GM10248 (cell line): ENCODE results near the gene MTARC2.

Experiments
- CTCF ChIA-PET: fragments of 300-600 bp; sonication (Branson Sonifier 250); formaldehyde crosslinking; extraction: SDS; loops from one replicate; lab custom pipeline; 2021; ENCODE audit warnings: antibody characterized with exemption; lab: Yijun Ruan, JAX
- POLR2A ChIA-PET: fragments of 350-650 bp; sonication (Branson Sonifier 250); formaldehyde crosslinking; extraction: SDS; loops from one replicate; lab custom pipeline; 2020; ENCODE audit warnings: antibody characterized with exemption; lab: Yijun Ruan, JAX
- DNase-seq: peaks from one replicate; pipeline ENCODE4 v3.0.0; 2012; ENCODE audit errors: extremely low spot score
- CTCF ChIP-seq: IDR thresholded peaks from 2 replicates; pipeline ENCODE4 v1.5.1; 2012; ENCODE audit warnings: mild to moderate bottlenecking, low read depth; ENCODE audit errors: extremely low read depth, missing control alignments, control extremely low read depth

Gene MTARC2

GRCh38 chr1:220761688-220762427 is 13.7 kb downstream of the MTARC2 start:
- POLR2A ChIA-PET, result no interaction called here
- CTCF ChIA-PET, result interaction anchor here (1.2 to 5.5 kb wide), 4 partner anchors 8 to 49 kb away, joined by 3 to 48 read pairs (median 12); no protein-coding TSS in a partner anchor
- TF ChIP-seq CTCF, result no peak
- no peak for DNase-seq

GRCh38 chr1:220764757-220765156 is 16.6 kb downstream of the MTARC2 start:
- DNase-seq, result no peak
- no peak for TF ChIP-seq CTCF
- ChIA-PET POLR2A (no interaction called here), CTCF (interaction anchor here (5.5 kb wide), 1 partner anchor 11 kb away, joined by 48 read pairs; no protein-coding TSS in a partner anchor)

GRCh38 chr1:220767312-220768125 is 19.4 kb downstream of the MTARC2 start:
- no peak for DNase-seq
- POLR2A ChIA-PET, result no interaction called here
- CTCF ChIA-PET, result interaction anchor here (1.3 kb wide), 1 partner anchor 9 kb away, joined by 7 read pairs; no protein-coding TSS in a partner anchor
- no peak for TF ChIP-seq CTCF

- ChIA-PET CTCF (interaction anchor here (0.9 to 1.3 kb wide), 2 partner anchors 8 to 12 kb away, joined by 3 to 7 read pairs; no protein-coding TSS in a partner anchor), POLR2A (no interaction called here)
- no peak for DNase-seq
- no peak for TF ChIP-seq CTCF
Measured at GRCh38 chr1:220768126-220768601, 20.0 kb downstream of the MTARC2 start.

GRCh38 chr1:220769205-220769604 is 21.1 kb downstream of the MTARC2 start:
- POLR2A ChIA-PET, result no interaction called here

More at GRCh38 chr1:220769205-220769604, 21.1 kb downstream of the MTARC2 start:
- CTCF ChIA-PET, result interaction anchor here (0.8 to 0.9 kb wide), 2 partner anchors 13 to 59 kb away, joined by 3 read pairs; no protein-coding TSS in a partner anchor
- no peak for TF ChIP-seq CTCF
- no peak for DNase-seq
